ENCODE measurements around the gene SLC22A12.

The SLC22A12 gene

GRCh38 chr11:64611869-64612646 lies 21.0 kb downstream of the SLC22A12 start:
- Histone ChIP-seq H3K9ac (ENCODE audit: low read depth, low read length, poor library complexity, severe bottlenecking) (peak overlapping the region; percentile 64), H3K9me2 (replicated peaks; ENCODE audit: low read depth, low read length) (no peaks in the 10 kb centered on the region), H3F3A (ENCODE audit: low read depth) (no peaks in the 10 kb centered on the region), H3K79me2 (ENCODE audit: insufficient read depth, low read length) (no peaks in the 10 kb centered on the region), H3K4me2 (ENCODE audit: low read depth, low read length, poor library complexity, severe bottlenecking) (peak overlapping the region; percentile 62), H2AFZ (ENCODE audit: low read length) (no peak overlapping the region), H3K36me3 (ENCODE audit: insufficient read depth, low read length) (peaks cover 25% of the 10 kb centered on the region; the same call in 1 of the 2 replicates), H3K4me1 (ENCODE audit: insufficient read depth, low read length, poor library complexity, severe bottlenecking) (peaks cover 70% of the 10 kb centered on the region), H3K27me3 (ENCODE audit: insufficient read depth, low read length, poor library complexity, severe bottlenecking) (no peaks in the 10 kb centered on the region), H3K9me3 (ENCODE audit: insufficient read depth, low read depth, low read length) (no peaks in the 10 kb centered on the region), H3K4me3 (ENCODE audit: low read length, poor library complexity, severe bottlenecking) (peak overlapping the region; percentile 42), H4K20me1 (ENCODE audit: insufficient read depth, low read length, poor library complexity, severe bottlenecking) (no peaks in the 10 kb centered on the region)
- no peak for TF ChIP-seq EZH2phosphoT487 (IDR thresholded peaks at IDR 0.05; ENCODE audit: borderline replicate concordance)
- TF ChIP-seq, protein P1, sequence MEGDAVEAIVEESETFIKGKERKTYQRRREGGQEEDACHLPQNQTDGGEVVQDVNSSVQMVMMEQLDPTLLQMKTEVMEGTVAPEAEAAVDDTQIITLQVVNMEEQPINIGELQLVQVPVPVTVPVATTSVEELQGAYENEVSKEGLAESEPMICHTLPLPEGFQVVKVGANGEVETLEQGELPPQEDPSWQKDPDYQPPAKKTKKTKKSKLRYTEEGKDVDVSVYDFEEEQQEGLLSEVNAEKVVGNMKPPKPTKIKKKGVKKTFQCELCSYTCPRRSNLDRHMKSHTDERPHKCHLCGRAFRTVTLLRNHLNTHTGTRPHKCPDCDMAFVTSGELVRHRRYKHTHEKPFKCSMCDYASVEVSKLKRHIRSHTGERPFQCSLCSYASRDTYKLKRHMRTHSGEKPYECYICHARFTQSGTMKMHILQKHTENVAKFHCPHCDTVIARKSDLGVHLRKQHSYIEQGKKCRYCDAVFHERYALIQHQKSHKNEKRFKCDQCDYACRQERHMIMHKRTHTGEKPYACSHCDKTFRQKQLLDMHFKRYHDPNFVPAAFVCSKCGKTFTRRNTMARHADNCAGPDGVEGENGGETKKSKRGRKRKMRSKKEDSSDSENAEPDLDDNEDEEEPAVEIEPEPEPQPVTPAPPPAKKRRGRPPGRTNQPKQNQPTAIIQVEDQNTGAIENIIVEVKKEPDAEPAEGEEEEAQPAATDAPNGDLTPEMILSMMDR (conservative IDR thresholded peaks at IDR 0.05; ENCODE audit: low read length) = no peak

GRCh38 chr11:64613648-64614047 lies 22.6 kb downstream of the SLC22A12 start:
- Histone ChIP-seq H4K20me1 (ENCODE audit: insufficient read depth, low read length, poor library complexity, severe bottlenecking) (no peaks in the 10 kb centered on the region), H3K9me2 (replicated peaks; ENCODE audit: low read depth, low read length) (no peaks in the 10 kb centered on the region), H2AFZ (ENCODE audit: low read length) (no peak overlapping the region), H3K36me3 (ENCODE audit: insufficient read depth, low read length) (peaks cover 36% of the 10 kb centered on the region; the same call in 1 of the 2 replicates), H3K4me3 (ENCODE audit: low read length, poor library complexity, severe bottlenecking) (no peak overlapping the region), H3K9ac (ENCODE audit: low read depth, low read length, poor library complexity, severe bottlenecking) (peak overlapping the region; percentile 8), H3K27me3 (ENCODE audit: insufficient read depth, low read length, poor library complexity, severe bottlenecking) (no peaks in the 10 kb centered on the region), H3K4me2 (ENCODE audit: low read depth, low read length, poor library complexity, severe bottlenecking) (no peak overlapping the region), H3F3A (ENCODE audit: low read depth) (no peaks in the 10 kb centered on the region), H3K4me1 (ENCODE audit: insufficient read depth, low read length, poor library complexity, severe bottlenecking) (peaks cover 66% of the 10 kb centered on the region), H3K79me2 (ENCODE audit: insufficient read depth, low read length) (no peaks in the 10 kb centered on the region), H3K9me3 (ENCODE audit: insufficient read depth, low read depth, low read length) (no peaks in the 10 kb centered on the region)
- TF ChIP-seq, protein P1 (conservative IDR thresholded peaks at IDR 0.05; ENCODE audit: low read length) = no peak
- no peak for TF ChIP-seq EZH2phosphoT487 (IDR thresholded peaks at IDR 0.05; ENCODE audit: borderline replicate concordance)

DNA sequence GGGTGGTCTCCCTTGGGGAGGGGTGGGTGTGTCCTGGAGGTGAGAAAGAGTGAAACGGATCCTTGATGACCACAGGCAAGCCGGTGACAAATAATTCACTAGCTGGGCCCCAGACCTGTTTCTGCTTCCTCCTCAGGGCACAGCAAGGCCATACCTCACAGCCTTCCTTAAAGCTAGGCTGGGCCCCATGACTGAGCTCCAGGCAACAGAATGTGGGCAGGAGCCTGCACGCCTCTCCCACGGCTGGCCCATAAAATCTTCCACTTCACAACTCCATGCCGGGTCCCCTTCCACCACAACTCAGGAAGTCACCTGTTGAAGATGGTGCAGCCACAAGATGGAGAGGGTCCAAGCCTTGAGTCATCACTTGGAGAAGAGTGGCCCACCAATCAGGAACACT lies 23.9 kb downstream of the SLC22A12 start:
- no peak overlapping the region for H3K4me3 ChIP-seq (ENCODE audit: low read length, poor library complexity, severe bottlenecking)
- no peaks in the 10 kb centered on the region for H3K79me2 ChIP-seq (ENCODE audit: insufficient read depth, low read length)
- peak overlapping the region; percentile 28 for H3K4me2 ChIP-seq (ENCODE audit: low read depth, low read length, poor library complexity, severe bottlenecking)
- no peaks in the 10 kb centered on the region for H3K9me2 ChIP-seq (replicated peaks; ENCODE audit: low read depth, low read length)
- H3K9ac ChIP-seq (ENCODE audit: low read depth, low read length, poor library complexity, severe bottlenecking) = peak overlapping the region; percentile 41
- H3K4me1 ChIP-seq (ENCODE audit: insufficient read depth, low read length, poor library complexity, severe bottlenecking) = peaks cover 57% of the 10 kb centered on the region
- TF ChIP-seq, protein P1 (conservative IDR thresholded peaks at IDR 0.05; ENCODE audit: low read length) = no peak
- TF ChIP-seq EZH2phosphoT487 (IDR thresholded peaks at IDR 0.05; ENCODE audit: borderline replicate concordance) = no peak
- no peaks in the 10 kb centered on the region for H3F3A ChIP-seq (ENCODE audit: low read depth)
- H3K9me3 ChIP-seq (ENCODE audit: insufficient read depth, low read depth, low read length) = no peaks in the 10 kb centered on the region
- H3K27me3 ChIP-seq (ENCODE audit: insufficient read depth, low read length, poor library complexity, severe bottlenecking) = no peaks in the 10 kb centered on the region
- no peaks in the 10 kb centered on the region for H4K20me1 ChIP-seq (ENCODE audit: insufficient read depth, low read length, poor library complexity, severe bottlenecking)
- peaks cover 38% of the 10 kb centered on the region; the same call in 1 of the 2 replicates for H3K36me3 ChIP-seq (ENCODE audit: insufficient read depth, low read length)
- no peak overlapping the region for H2AFZ ChIP-seq (ENCODE audit: low read length)

All from Loucy (cell line).